HCT116 (cell line): Measurements from ENCODE around the gene DHDDS. TPM values are rescaled to one million over a fixed set of nuclear protein-coding genes. Genes with fewer than 3 reads are reported as not detected.

Source experiments
- ATAC-seq: fragments of 200-7000 bp; cut with Tn5 transposase; 2 replicates; pipeline ENCODE4 v1.9.1; 2020; ENCODE audit warnings: mild to moderate bottlenecking, moderate library complexity
- BruUV-seq: library from RNA; stranded (reverse); fragments of 400-500 nt; replicated peaks from 2 replicates; lab custom pipeline; 2021; lab: Mats Ljungman, UMichigan
- CTCF ChIA-PET: fragments of 300-600 bp; sonication (Branson Sonifier 250); formaldehyde crosslinking; loops from one replicate; lab custom pipeline; 2021; ENCODE audit warnings: antibody characterized with exemption; lab: Charles Lee
- POLR2A ChIA-PET: fragments of 300-600, 350-600 bp; sonication (Branson Sonifier 250); formaldehyde crosslinking; loops from one replicate; lab custom pipeline; 2021; ENCODE audit warnings: antibody characterized with exemption; lab: Charles Lee
- RAD21 ChIA-PET, 2 experiments: fragments of 300-600 bp; sonication (Branson Sonifier 250); formaldehyde crosslinking; loops; one replicate each; lab custom pipeline; 2023; ENCODE audit warnings: low total read pairs in 2 of 2; ENCODE audit not compliant: uncharacterized antibody in 2 of 2, unreplicated experiment in 2 of 2, low non-redundant PET in 1 of 2; lab: Charles Lee
- DNase-seq: peaks from one replicate; pipeline ENCODE4 v3.0.0-alpha.2; 2010; ENCODE audit warnings: low read depth, low spot score
- H2AFZ ChIP-seq: fragments of 200-600 bp; shearing (Covaris generic), sonication (generic); 2 replicates; pipeline ENCODE4 v1.6.1; 2017; ENCODE audit warnings: low read depth, mixed run types, mixed read lengths, antibody characterized with exemption, low read length; ENCODE audit not compliant: poor library complexity, severe bottlenecking
- H3K27ac ChIP-seq: 2 replicates; pipeline ENCODE4 v1.5.1; 2012; ENCODE audit warnings: low read depth, low read length
- H3K27me3 ChIP-seq: fragments of 200-600 bp; sonication (generic); 2 replicates; pipeline ENCODE4 v1.6.1; 2016; ENCODE audit warnings: mixed run types, low read length, mixed read lengths; ENCODE audit not compliant: insufficient read depth
- H3K36me3 ChIP-seq, 2 experiments: fragments of 200-500 bp in 1 of 2; fragments of 200-600 bp in 1 of 2; sonication (Bioruptor generic) in 1 of 2; sonication (generic) in 1 of 2; 2 replicates each; pipeline versions ENCODE4 v1.5.1 to v1.6.1; 2014 to 2016; ENCODE audit warnings: low read length in 2 of 2, inconsistent platforms in 1 of 2, mixed read lengths in 1 of 2, mixed run types in 1 of 2; ENCODE audit not compliant: insufficient read depth in 2 of 2, control insufficient read depth in 1 of 2
- H3K4me1 ChIP-seq, 2 experiments: fragments of 200-600 bp in 1 of 2; sonication (generic) in 1 of 2; 2 replicates each; pipeline versions ENCODE4 v1.5.1 to v1.6.1; 2012 to 2017; ENCODE audit warnings: low read length in 2 of 2, inconsistent platforms in 1 of 2, mild to moderate bottlenecking in 1 of 2, mixed read lengths in 1 of 2, mixed run types in 1 of 2, moderate library complexity in 1 of 2; ENCODE audit not compliant: insufficient read depth in 2 of 2, control insufficient read depth in 1 of 2
- H3K4me2 ChIP-seq: fragments of 200-600 bp; sonication (generic); 2 replicates; pipeline ENCODE4 v1.6.1; 2017; ENCODE audit warnings: mixed run types, low read length, mixed read lengths
- H3K4me3 ChIP-seq, 2 experiments: fragments of 200-600 bp in 1 of 2; sonication (generic) in 1 of 2; replicated peaks in 1 of 2; 2 replicates each; pipeline ENCODE4 v1.5.1; 2011 to 2016; ENCODE audit warnings: low read length in 2 of 2, control low read depth in 1 of 2, low read depth in 1 of 2, mild to moderate bottlenecking in 1 of 2, mixed read lengths in 1 of 2, mixed run types in 1 of 2
- H3K79me2 ChIP-seq: fragments of 200-600 bp; sonication (generic); 2 replicates; pipeline ENCODE4 v1.6.1; 2017; ENCODE audit warnings: mild to moderate bottlenecking, mixed run types, low read length, moderate library complexity, mixed read lengths; ENCODE audit not compliant: insufficient read depth
- H3K9ac ChIP-seq: fragments of 200-600 bp; sonication (generic); 2 replicates; pipeline ENCODE4 v1.6.1; 2016; ENCODE audit warnings: low read length, mixed read lengths
- H3K9me2 ChIP-seq: fragments of 200-600 bp; sonication (generic), shearing (Covaris generic); 2 replicates; pipeline ENCODE4 v1.6.1; 2017; ENCODE audit warnings: mixed run types, mild to moderate bottlenecking, moderate library complexity; ENCODE audit not compliant: insufficient read depth
- H3K9me3 ChIP-seq, 2 experiments: fragments of 200-500 bp in 1 of 2; fragments of 200-600 bp in 1 of 2; sonication (Bioruptor generic) in 1 of 2; sonication (generic) in 1 of 2; 2 replicates each; pipeline ENCODE4 v1.6.1; 2014 to 2017; ENCODE audit warnings: low read length in 2 of 2, mixed read lengths in 2 of 2, inconsistent platforms in 1 of 2, low read depth in 1 of 2, mild to moderate bottlenecking in 1 of 2, mixed run types in 1 of 2, moderate library complexity in 1 of 2; ENCODE audit not compliant: control insufficient read depth in 1 of 2, insufficient read depth in 1 of 2
- H4K20me1 ChIP-seq: fragments of 200-600 bp; sonication (generic), shearing (Covaris generic); 2 replicates; pipeline ENCODE4 v1.6.1; 2017; ENCODE audit warnings: mixed run types, mild to moderate bottlenecking, moderate library complexity; ENCODE audit not compliant: insufficient read depth
- CBX3 ChIP-seq: IDR thresholded peaks from 2 replicates; pipeline ENCODE4 v1.6.1; 2012; ENCODE audit warnings: low read depth
- CEBPB ChIP-seq: IDR thresholded peaks from 2 replicates; pipeline ENCODE4 v1.6.1; 2012; ENCODE audit warnings: low read depth
- CTCF ChIP-seq, 3 experiments: fragments of 200-600 bp in 1 of 3; sonication (generic) in 1 of 3; IDR thresholded peaks in 2 of 3; conservative IDR thresholded peaks in 1 of 3; 2 replicates each; pipeline ENCODE4 v1.5.1; 2012 to 2017; ENCODE audit warnings: low read depth in 2 of 3, low read length in 2 of 3, antibody characterized with exemption in 1 of 3, borderline replicate concordance in 1 of 3, control low read depth in 1 of 3, mild to moderate bottlenecking in 1 of 3, mixed read lengths in 1 of 3, mixed run types in 1 of 3, moderate library complexity in 1 of 3; ENCODE audit not compliant: insufficient read depth in 1 of 3
- EGR1 ChIP-seq: IDR thresholded peaks from 2 replicates; pipeline ENCODE4 v1.6.1; 2012; ENCODE audit warnings: low read depth
- ELF1 ChIP-seq: IDR thresholded peaks from 2 replicates; pipeline ENCODE4 v1.6.1; 2012; ENCODE audit warnings: low read depth, borderline replicate concordance
- EZH2 ChIP-seq: fragments of 200-600 bp; sonication (generic); IDR thresholded peaks from 2 replicates; pipeline ENCODE4 v1.6.1; 2017; ENCODE audit warnings: antibody characterized with exemption, mixed run types
- FOSL1 ChIP-seq: IDR thresholded peaks from 2 replicates; pipeline ENCODE4 v1.6.1; 2012; ENCODE audit warnings: low read depth
- JUND ChIP-seq: IDR thresholded peaks from 2 replicates; pipeline ENCODE4 v1.6.1; 2012
- MAX ChIP-seq: IDR thresholded peaks from 2 replicates; pipeline ENCODE4 v1.6.1; 2012
- POLR2A ChIP-seq: IDR thresholded peaks from 2 replicates; pipeline ENCODE4 v1.7.0; 2011; ENCODE audit warnings: borderline replicate concordance; ENCODE audit not compliant: insufficient read depth, insufficient read length; ENCODE audit errors: extremely low read depth
- POLR2AphosphoS5 ChIP-seq: IDR thresholded peaks from 2 replicates; pipeline ENCODE4 v1.6.1; 2011; ENCODE audit warnings: mild to moderate bottlenecking, low read depth, low read length, moderate library complexity
- SIN3A ChIP-seq: IDR thresholded peaks from 2 replicates; pipeline ENCODE4 v1.6.1; 2012; ENCODE audit warnings: low read depth
- SP1 ChIP-seq: IDR thresholded peaks from 2 replicates; pipeline ENCODE4 v1.6.1; 2012; ENCODE audit warnings: low read depth
- TCF7L2 ChIP-seq: IDR thresholded peaks from 2 replicates; pipeline ENCODE4 v1.7.0; 2011; ENCODE audit warnings: borderline replicate concordance, inconsistent platforms; ENCODE audit not compliant: insufficient read depth, insufficient read length; ENCODE audit errors: extremely low read depth
- YY1 ChIP-seq: IDR thresholded peaks from 2 replicates; pipeline ENCODE4 v1.6.1; 2011; ENCODE audit warnings: low read length, low read depth, moderate library complexity, mild to moderate bottlenecking; ENCODE audit not compliant: insufficient replicate concordance; ENCODE audit errors: extremely low read depth
- ZFX ChIP-seq: fragments of 450-650 bp; IDR thresholded peaks from 2 replicates; pipeline ENCODE4 v1.6.1; 2017
- ZNF274 ChIP-seq: fragments of 200-500 bp; sonication (Bioruptor generic); IDR thresholded peaks from 2 replicates; pipeline ENCODE4 v1.6.1; 2014; ENCODE audit warnings: mild to moderate bottlenecking, low read depth, low read length, inconsistent platforms
- intact Hi-C: fragments of 100-400 bp; cut with micrococcal nuclease; formaldehyde crosslinking; loops from 2 replicates; pipeline ENCODE4 v1.10.0; 2022
- total RNA-seq: library from RNA; stranded (reverse); gene quantifications from one replicate; pipeline ENCODE4 v1.2.1, GENCODE V29; 2021; ENCODE audit not compliant: unreplicated experiment
- TF ChIP-seq, protein P1 (sequence below): IDR thresholded peaks from 2 replicates; pipeline ENCODE4 v1.6.1; 2011; ENCODE audit warnings: mild to moderate bottlenecking, low read length, moderate library complexity; ENCODE audit not compliant: insufficient replicate concordance; ENCODE audit errors: extremely low read depth
- TF ChIP-seq, protein P2 (sequence below): IDR thresholded peaks from 2 replicates; pipeline ENCODE4 v1.6.1; 2012

The DHDDS gene
- total RNA-seq, 1 experiment from 2014 or later, result 46.0 TPM

DNA sequence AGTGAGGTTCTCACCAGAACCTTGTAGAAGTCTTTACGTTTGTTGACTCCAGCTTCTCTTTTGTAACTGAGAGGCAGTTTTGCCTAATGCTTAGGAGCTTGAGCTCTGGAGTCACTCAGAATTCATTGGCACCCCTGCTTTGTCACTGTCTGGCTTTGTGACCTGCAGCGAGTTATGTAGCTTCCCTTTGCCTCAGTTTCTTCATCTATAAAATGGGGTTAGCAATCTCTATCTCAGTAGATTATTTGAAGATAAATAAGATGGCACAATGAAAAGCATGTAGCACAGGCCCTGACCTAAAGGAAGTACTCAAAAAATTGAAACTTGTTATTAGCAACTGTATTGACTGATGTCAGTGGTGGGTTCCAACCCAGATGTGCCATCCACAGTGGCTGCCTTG, 8.1 kb downstream of the DHDDS start:
- Histone ChIP-seq H3K4me2 (no peak overlapping the region), H3K79me2 (no peaks in the 10 kb centered on the region), H3K36me3 (peaks cover 35 to 38% of the 10 kb centered on the region in 2 experiments), H3K27ac (no peak overlapping the region), H3K9me3 (no peaks in the 10 kb centered on the region), H3K9ac (no peak overlapping the region)
- no TSS peak for BruUV-seq
- DNase-seq, result no peak
- no peak for TF ChIP-seq SIN3A
- no peak for TF ChIP-seq CTCF (IDR thresholded peaks at IDR 0.05 in 2 of 3, conservative IDR thresholded peaks at IDR 0.05 in 1 of 3; ENCODE audit: borderline replicate concordance in 1 of 3, insufficient read depth in 1 of 3, low read depth in 2 of 3, low read length in 2 of 3)
- TF ChIP-seq ZNF274, result no peak
- no peak for TF ChIP-seq JUND
- TF ChIP-seq EGR1, result no peak
- no peak for TF ChIP-seq EZH2
- TF ChIP-seq YY1, result no peak
- no peak for TF ChIP-seq POLR2A
- TF ChIP-seq, protein P1, sequence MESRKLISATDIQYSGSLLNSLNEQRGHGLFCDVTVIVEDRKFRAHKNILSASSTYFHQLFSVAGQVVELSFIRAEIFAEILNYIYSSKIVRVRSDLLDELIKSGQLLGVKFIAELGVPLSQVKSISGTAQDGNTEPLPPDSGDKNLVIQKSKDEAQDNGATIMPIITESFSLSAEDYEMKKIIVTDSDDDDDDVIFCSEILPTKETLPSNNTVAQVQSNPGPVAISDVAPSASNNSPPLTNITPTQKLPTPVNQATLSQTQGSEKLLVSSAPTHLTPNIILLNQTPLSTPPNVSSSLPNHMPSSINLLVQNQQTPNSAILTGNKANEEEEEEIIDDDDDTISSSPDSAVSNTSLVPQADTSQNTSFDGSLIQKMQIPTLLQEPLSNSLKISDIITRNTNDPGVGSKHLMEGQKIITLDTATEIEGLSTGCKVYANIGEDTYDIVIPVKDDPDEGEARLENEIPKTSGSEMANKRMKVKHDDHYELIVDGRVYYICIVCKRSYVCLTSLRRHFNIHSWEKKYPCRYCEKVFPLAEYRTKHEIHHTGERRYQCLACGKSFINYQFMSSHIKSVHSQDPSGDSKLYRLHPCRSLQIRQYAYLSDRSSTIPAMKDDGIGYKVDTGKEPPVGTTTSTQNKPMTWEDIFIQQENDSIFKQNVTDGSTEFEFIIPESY, result no peak
- no peak for TF ChIP-seq ZFX
- no peak for TF ChIP-seq ELF1
- TF ChIP-seq MAX, result no peak
- TF ChIP-seq CBX3, result no peak
- no peak for TF ChIP-seq TCF7L2
- no peak for TF ChIP-seq FOSL1
- TF ChIP-seq SP1, result no peak
- TF ChIP-seq CEBPB, result no peak
- TF ChIP-seq, protein P2, sequence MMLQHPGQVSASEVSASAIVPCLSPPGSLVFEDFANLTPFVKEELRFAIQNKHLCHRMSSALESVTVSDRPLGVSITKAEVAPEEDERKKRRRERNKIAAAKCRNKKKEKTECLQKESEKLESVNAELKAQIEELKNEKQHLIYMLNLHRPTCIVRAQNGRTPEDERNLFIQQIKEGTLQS, result no peak
- no peak for TF ChIP-seq POLR2AphosphoS5
- TF ChIP-seq, all 23 proteins: peak for 0
- no peak for ATAC-seq
- ChIA-PET RAD21 (no interaction called here), POLR2A (no interaction called here), CTCF (interaction anchor here (0.7 kb wide), 1 partner anchor 23 kb away, joined by 3 read pairs; no protein-coding TSS in a partner anchor)
- Histone ChIP-seq H3K4me3 (no peak overlapping the region), H4K20me1 (no peaks in the 10 kb centered on the region), H2AFZ (no peak overlapping the region), H3K4me1 (no peaks in the 10 kb centered on the region), H3K9me2 (no peaks in the 10 kb centered on the region), H3K27me3 (no peaks in the 10 kb centered on the region)
- intact Hi-C loops, result no loop called here
